Measurements from ENCODE around the gene ACSS3. TPM values are rescaled to one million over a fixed set of nuclear protein-coding genes. Genes with fewer than 3 reads are reported as not detected.
A peak's percentile ranks its signal among the peaks of the same experiment; 100 is the strongest.

The ACSS3 gene
- total RNA-seq, 1 experiment from 2014 or later: 0.70 TPM

GRCh38 chr12:81245907-81246570 lies 168.2 kb downstream of the ACSS3 start:
- intact Hi-C loops (cut with micrococcal nuclease; ENCODE audit: unreplicated experiment): no loop called here

GRCh38 chr12:81249976-81250375 lies 172.1 kb downstream of the ACSS3 start:
- Histone ChIP-seq H3K9me3 (no peaks in the 10 kb centered on the region), H3K4me3 (ENCODE audit: low read depth, low read length) (no peak overlapping the region), H3K4me1 (no peaks in the 10 kb centered on the region), H3K27me3 (replicated peaks; ENCODE audit: control insufficient read depth, insufficient read depth, low read length) (no peaks in the 10 kb centered on the region), H3K36me3 (ENCODE audit: control insufficient read depth, insufficient read depth, low read length) (no peaks in the 10 kb centered on the region)
- H3K36me3 Mint-ChIP-seq (ENCODE audit: insufficient read depth, unreplicated experiment): no peaks in the 10 kb centered on the region
- no peak overlapping the region for H3K27ac Mint-ChIP-seq (ENCODE audit: unreplicated experiment)
- H3K4me1 Mint-ChIP-seq (ENCODE audit: low read depth, unreplicated experiment): peaks cover 8% of the 10 kb centered on the region
- TF ChIP-seq, protein P1, sequence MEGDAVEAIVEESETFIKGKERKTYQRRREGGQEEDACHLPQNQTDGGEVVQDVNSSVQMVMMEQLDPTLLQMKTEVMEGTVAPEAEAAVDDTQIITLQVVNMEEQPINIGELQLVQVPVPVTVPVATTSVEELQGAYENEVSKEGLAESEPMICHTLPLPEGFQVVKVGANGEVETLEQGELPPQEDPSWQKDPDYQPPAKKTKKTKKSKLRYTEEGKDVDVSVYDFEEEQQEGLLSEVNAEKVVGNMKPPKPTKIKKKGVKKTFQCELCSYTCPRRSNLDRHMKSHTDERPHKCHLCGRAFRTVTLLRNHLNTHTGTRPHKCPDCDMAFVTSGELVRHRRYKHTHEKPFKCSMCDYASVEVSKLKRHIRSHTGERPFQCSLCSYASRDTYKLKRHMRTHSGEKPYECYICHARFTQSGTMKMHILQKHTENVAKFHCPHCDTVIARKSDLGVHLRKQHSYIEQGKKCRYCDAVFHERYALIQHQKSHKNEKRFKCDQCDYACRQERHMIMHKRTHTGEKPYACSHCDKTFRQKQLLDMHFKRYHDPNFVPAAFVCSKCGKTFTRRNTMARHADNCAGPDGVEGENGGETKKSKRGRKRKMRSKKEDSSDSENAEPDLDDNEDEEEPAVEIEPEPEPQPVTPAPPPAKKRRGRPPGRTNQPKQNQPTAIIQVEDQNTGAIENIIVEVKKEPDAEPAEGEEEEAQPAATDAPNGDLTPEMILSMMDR (IDR thresholded peaks at IDR 0.05; ENCODE audit: insufficient read depth in 1 of 2, low read depth in 1 of 2, low read length in 1 of 2, severe bottlenecking in 1 of 2, unreplicated experiment in 1 of 2): no peak
- no peak for DNase-seq
- no peak overlapping the region for H3K4me3 Mint-ChIP-seq (ENCODE audit: unreplicated experiment)
- ChIA-PET CTCF (no interaction called here), POLR2A (no interaction called here)
- H3K27me3 Mint-ChIP-seq (ENCODE audit: insufficient read depth, unreplicated experiment): no peaks in the 10 kb centered on the region
- BruUV-seq (replicated peaks): no TSS peak
- intact Hi-C loops (cut with micrococcal nuclease; ENCODE audit: unreplicated experiment): loop anchor here (10.0 kb wide), 2 partner anchors 235 to 615 kb away; no protein-coding TSS in a partner anchor
- H3K9me3 Mint-ChIP-seq (ENCODE audit: unreplicated experiment): no peaks in the 10 kb centered on the region

More at GRCh38 chr12:81245907-81246570, 168.2 kb downstream of the ACSS3 start:
- Histone ChIP-seq H3K9me3 (no peaks in the 10 kb centered on the region; the same call in 1 of the 2 replicates), H3K27me3 (replicated peaks; ENCODE audit: control insufficient read depth, insufficient read depth, low read length) (no peaks in the 10 kb centered on the region), H3K4me1 (no peaks in the 10 kb centered on the region), H3K36me3 (ENCODE audit: control insufficient read depth, insufficient read depth, low read length) (no peaks in the 10 kb centered on the region), H3K4me3 (ENCODE audit: low read depth, low read length) (no peak overlapping the region)
- BruUV-seq (replicated peaks): no TSS peak
- no peaks in the 10 kb centered on the region for H3K36me3 Mint-ChIP-seq (ENCODE audit: insufficient read depth, unreplicated experiment)
- CTCF ChIA-PET: no interaction called here
- TF ChIP-seq, protein P1 (IDR thresholded peaks at IDR 0.05; ENCODE audit: insufficient read depth in 1 of 2, low read depth in 1 of 2, low read length in 1 of 2, severe bottlenecking in 1 of 2, unreplicated experiment in 1 of 2): no peak
- peaks cover 13% of the 10 kb centered on the region for H3K9me3 Mint-ChIP-seq (ENCODE audit: unreplicated experiment)
- peak in 1 of 2 experiments; percentile 3 for DNase-seq
- no peak overlapping the region for H3K27ac Mint-ChIP-seq (ENCODE audit: unreplicated experiment)
- H3K4me3 Mint-ChIP-seq (ENCODE audit: unreplicated experiment): no peak overlapping the region
- H3K4me1 Mint-ChIP-seq (ENCODE audit: low read depth, unreplicated experiment): peaks cover 8% of the 10 kb centered on the region
- POLR2A ChIA-PET: no interaction called here
- H3K27me3 Mint-ChIP-seq (ENCODE audit: insufficient read depth, unreplicated experiment): no peaks in the 10 kb centered on the region

- ChIA-PET POLR2A (no interaction called here), CTCF (no interaction called here)
- Mint-ChIP-seq H3K4me3 (ENCODE audit: unreplicated experiment) (no peak overlapping the region), H3K9me3 (ENCODE audit: unreplicated experiment) (no peaks in the 10 kb centered on the region), H3K36me3 (ENCODE audit: insufficient read depth, unreplicated experiment) (no peaks in the 10 kb centered on the region), H3K4me1 (ENCODE audit: low read depth, unreplicated experiment) (no peaks in the 10 kb centered on the region), H3K27ac (ENCODE audit: unreplicated experiment) (no peak overlapping the region), H3K27me3 (ENCODE audit: insufficient read depth, unreplicated experiment) (no peaks in the 10 kb centered on the region)
- Histone ChIP-seq H3K4me1 (no peaks in the 10 kb centered on the region), H3K4me3 (ENCODE audit: low read depth, low read length) (no peak overlapping the region), H3K36me3 (ENCODE audit: control insufficient read depth, insufficient read depth, low read length) (no peaks in the 10 kb centered on the region), H3K27me3 (replicated peaks; ENCODE audit: control insufficient read depth, insufficient read depth, low read length) (no peaks in the 10 kb centered on the region), H3K9me3 (no peaks in the 10 kb centered on the region)
- TF ChIP-seq, protein P1 (IDR thresholded peaks at IDR 0.05; ENCODE audit: insufficient read depth in 1 of 2, low read depth in 1 of 2, low read length in 1 of 2, severe bottlenecking in 1 of 2, unreplicated experiment in 1 of 2): no peak
- no peak for DNase-seq
- BruUV-seq (replicated peaks): no TSS peak
- intact Hi-C loops (cut with micrococcal nuclease; ENCODE audit: unreplicated experiment): loop anchor here (10.0 kb wide), 2 partner anchors 237 to 617 kb away; no protein-coding TSS in a partner anchor
These were observed 174.3 kb downstream of the ACSS3 start for GRCh38 chr12:81252228-81252627.

Data from Caco-2 (cell line).